ENCODE data around the gene C11orf16. TPM values are rescaled to one million over a fixed set of nuclear protein-coding genes. Genes with fewer than 3 reads are reported as not detected.
A peak's percentile ranks its signal among the peaks of the same experiment; 100 is the strongest.

The C11orf16 gene
- total and polyA plus RNA-seq, 4 donors, result not detected

GRCh38 chr11:8967184-8967583, 34.4 kb upstream of the C11orf16 start:
- Histone ChIP-seq H3K36me3 (ENCODE audit: control insufficient read depth in 4 of 4, insufficient read depth in 3 of 4, low read depth in 1 of 4, low read length in 3 of 4) (peaks cover 0 to 6% (median 0%) of the 10 kb centered on the region in 4 donors), H3K4me1 (ENCODE audit: control insufficient read depth in 4 of 4, insufficient read depth in 4 of 4, low read length in 3 of 4) (peaks cover 8 to 28% (median 17%) of the 10 kb centered on the region in 4 donors), H3K27me3 (ENCODE audit: control insufficient read depth in 4 of 4, insufficient read depth in 4 of 4, low read length in 3 of 4) (no peaks in the 10 kb centered on the region), H3K9me3 (ENCODE audit: control insufficient read depth in 4 of 4, low read length in 3 of 4) (no peaks in the 10 kb centered on the region), H3K4me3 (ENCODE audit: low read depth in 1 of 3, low read length in 3 of 3) (no peak overlapping the region), H3K27ac (ENCODE audit: low read depth in 1 of 2, low read length in 2 of 2) (no peak overlapping the region), H3K9ac (ENCODE audit: low read depth in 1 of 2, low read length in 2 of 2) (no peak overlapping the region)
- 87% methylated on average over 8 of the region's 8 CpGs for WGBS
- DNase-seq (ENCODE audit: low spot score), result no peak
- TF ChIP-seq FOXA1 (IDR thresholded peaks at IDR 0.05), result no peak
- TF ChIP-seq TAF1 (conservative IDR thresholded peaks at IDR 0.05), result no peak
- TF ChIP-seq RXRA (IDR thresholded peaks at IDR 0.05), result no peak
- TF ChIP-seq MAX (IDR thresholded peaks at IDR 0.05), result no peak
- no peak for TF ChIP-seq SP1 (IDR thresholded peaks at IDR 0.05)
- no peak for TF ChIP-seq ATF3 (IDR thresholded peaks at IDR 0.05)
- TF ChIP-seq HNF4A (conservative IDR thresholded peaks at IDR 0.05), result no peak
- no peak for TF ChIP-seq JUND (IDR thresholded peaks at IDR 0.05)
- TF ChIP-seq ZBTB33 (IDR thresholded peaks at IDR 0.05), result no peak
- no peak for TF ChIP-seq HNF4G (IDR thresholded peaks at IDR 0.05)

- H3K4me3 ChIP-seq (ENCODE audit: low read depth in 1 of 3, low read length in 3 of 3), result peak within 1 kb of the TSS; percentile 56 to 91 (median 63)
- H3K27me3 ChIP-seq (ENCODE audit: control insufficient read depth in 4 of 4, insufficient read depth in 4 of 4, low read length in 3 of 4), result no peaks in the 10 kb centered on the region
- H3K27ac ChIP-seq (ENCODE audit: low read depth in 1 of 2, low read length in 2 of 2), result peak within 1 kb of the TSS; percentile 88 to 98
- TF ChIP-seq CTCF (IDR thresholded peaks at IDR 0.05; ENCODE audit: low read depth, low read length, missing input control) (no peak), TAF1 (conservative IDR thresholded peaks at IDR 0.05) (peak; percentile 77), HNF4G (IDR thresholded peaks at IDR 0.05) (peak; percentile 8), FOXA1 (IDR thresholded peaks at IDR 0.05) (no peak), MAX (IDR thresholded peaks at IDR 0.05) (peak; percentile 56), GABPA (IDR thresholded peaks at IDR 0.05 in 1 of 2, conservative IDR thresholded peaks at IDR 0.05 in 1 of 2) (peak; percentile 56 to 92), NR2F2 (IDR thresholded peaks at IDR 0.05) (peak; percentile 18), FOXA2 (IDR thresholded peaks at IDR 0.05) (no peak), EGR1 (IDR thresholded peaks at IDR 0.05; ENCODE audit: low read depth in 2 of 2) (peak; percentile 89 to 93), REST (IDR thresholded peaks at IDR 0.05) (peak; percentile 46), ZBTB33 (IDR thresholded peaks at IDR 0.05) (no peak), YY1 (IDR thresholded peaks at IDR 0.05) (peak; percentile 73), JUND (IDR thresholded peaks at IDR 0.05) (no peak), RXRA (IDR thresholded peaks at IDR 0.05) (peak; percentile 14 to 28), ATF3 (IDR thresholded peaks at IDR 0.05) (no peak), RAD21 (IDR thresholded peaks at IDR 0.05) (peak in 1 of 2 donors; percentile 13), HNF4A (conservative IDR thresholded peaks at IDR 0.05) (peak in 1 of 2 donors; percentile 12), SP1 (IDR thresholded peaks at IDR 0.05) (peak; percentile 38)
- no peaks in the 10 kb centered on the region for H3K9me3 ChIP-seq (ENCODE audit: control insufficient read depth in 4 of 4, low read length in 3 of 4)
- peaks cover 8 to 28% (median 18%) of the 10 kb centered on the region in 4 donors for H3K4me1 ChIP-seq (ENCODE audit: control insufficient read depth in 4 of 4, insufficient read depth in 4 of 4, low read length in 3 of 4)
- under 1% methylated on average over 67 of the region's 67 CpGs for WGBS
- H3K9ac ChIP-seq (ENCODE audit: low read depth in 1 of 2, low read length in 2 of 2), result peak within 1 kb of the TSS; percentile 78 to 87
- H3K36me3 ChIP-seq (ENCODE audit: control insufficient read depth in 4 of 4, insufficient read depth in 3 of 4, low read depth in 1 of 4, low read length in 3 of 4), result peaks cover 0 to 6% (median 0%) of the 10 kb centered on the region in 4 donors
- DNase-seq (ENCODE audit: low spot score), result peak; percentile 87
Measured at GRCh38 chr11:8964324-8965320, 31.9 kb upstream of the C11orf16 start, which contains the start of gene TMEM9B. TSS of gene TMEM9B (minus strand) at chr11:8964442. CDS start at chr11:8964313, 129 bp downstream.
